ENCODE data around the gene CLCN4. TPM values are rescaled to one million over a fixed set of nuclear protein-coding genes. Genes with fewer than 3 reads are reported as not detected.
A peak's percentile ranks its signal among the peaks of the same experiment; 100 is the strongest.

CLCN4 gene
- total RNA-seq, 1 donor, result 14.1 TPM

- no peak overlapping the region for H3K4me2 ChIP-seq (ENCODE audit: insufficient read depth, low read length)
- H3K79me2 ChIP-seq (ENCODE audit: insufficient read depth, low read length), result peaks cover 5% of the 10 kb centered on the region
- DNase-seq (ENCODE audit: insufficient read length, low spot score, missing footprints), result peak; percentile 73
- no peaks in the 10 kb centered on the region for H3K27me3 ChIP-seq (ENCODE audit: insufficient read depth, low read length)
- no peaks in the 10 kb centered on the region for H3K4me1 ChIP-seq (ENCODE audit: insufficient read depth, low read length)
- peaks cover 18% of the 10 kb centered on the region for H3K36me3 ChIP-seq (ENCODE audit: insufficient read depth, low read length)
- no peak overlapping the region for H3K27ac ChIP-seq (ENCODE audit: low read depth, low read length)
- H3K4me3 ChIP-seq (ENCODE audit: insufficient read depth, low read length), result no peak overlapping the region
- no peak overlapping the region for H2AFZ ChIP-seq (ENCODE audit: low read length)
- H4K20me1 ChIP-seq (ENCODE audit: insufficient read depth, low read length), result no peaks in the 10 kb centered on the region
- TF ChIP-seq CTCF (IDR thresholded peaks at IDR 0.05; ENCODE audit: extremely low read depth, low read depth, low read length), result no peak
- no peaks in the 10 kb centered on the region for H3K9me3 ChIP-seq (ENCODE audit: low read depth, low read length)
These were observed 32.1 kb upstream of the CLCN4 start for GRCh38 chrX:10124506-10125247.

- Histone ChIP-seq H3K79me2 (ENCODE audit: insufficient read depth, low read length) (peaks cover 5% of the 10 kb centered on the region), H3K4me2 (ENCODE audit: insufficient read depth, low read length) (no peak overlapping the region), H3K27ac (ENCODE audit: low read depth, low read length) (no peak overlapping the region), H3K4me1 (ENCODE audit: insufficient read depth, low read length) (no peaks in the 10 kb centered on the region), H3K4me3 (ENCODE audit: insufficient read depth, low read length) (no peak overlapping the region), H4K20me1 (ENCODE audit: insufficient read depth, low read length) (no peaks in the 10 kb centered on the region), H3K27me3 (ENCODE audit: insufficient read depth, low read length) (no peaks in the 10 kb centered on the region), H3K9me3 (ENCODE audit: low read depth, low read length) (no peaks in the 10 kb centered on the region), H2AFZ (ENCODE audit: low read length) (no peak overlapping the region), H3K36me3 (ENCODE audit: insufficient read depth, low read length) (peaks cover 20% of the 10 kb centered on the region)
- TF ChIP-seq CTCF (IDR thresholded peaks at IDR 0.05; ENCODE audit: extremely low read depth, low read depth, low read length), result no peak
- DNase-seq (ENCODE audit: insufficient read length, low spot score, missing footprints), result peak; percentile 75
These were observed 31.5 kb upstream of the CLCN4 start for GRCh38 chrX:10125248-10125615.

GRCh38 chrX:10126044-10126443 is 30.7 kb upstream of the CLCN4 start:
- Histone ChIP-seq H4K20me1 (ENCODE audit: insufficient read depth, low read length) (no peaks in the 10 kb centered on the region), H3K36me3 (ENCODE audit: insufficient read depth, low read length) (peaks cover 22% of the 10 kb centered on the region), H3K79me2 (ENCODE audit: insufficient read depth, low read length) (peaks cover 4% of the 10 kb centered on the region), H3K4me3 (ENCODE audit: insufficient read depth, low read length) (no peak overlapping the region), H2AFZ (ENCODE audit: low read length) (no peak overlapping the region), H3K4me1 (ENCODE audit: insufficient read depth, low read length) (no peaks in the 10 kb centered on the region), H3K27me3 (ENCODE audit: insufficient read depth, low read length) (no peaks in the 10 kb centered on the region), H3K4me2 (ENCODE audit: insufficient read depth, low read length) (no peak overlapping the region), H3K9me3 (ENCODE audit: low read depth, low read length) (no peaks in the 10 kb centered on the region), H3K27ac (ENCODE audit: low read depth, low read length) (no peak overlapping the region)
- DNase-seq (ENCODE audit: insufficient read length, low spot score, missing footprints), result no peak
- TF ChIP-seq CTCF (IDR thresholded peaks at IDR 0.05; ENCODE audit: extremely low read depth, low read depth, low read length), result no peak

- Histone ChIP-seq H4K20me1 (ENCODE audit: insufficient read depth, low read length) (no peaks in the 10 kb centered on the region), H3K4me1 (ENCODE audit: insufficient read depth, low read length) (no peaks in the 10 kb centered on the region), H3K79me2 (ENCODE audit: insufficient read depth, low read length) (no peaks in the 10 kb centered on the region), H3K4me2 (ENCODE audit: insufficient read depth, low read length) (no peak overlapping the region), H3K9me3 (ENCODE audit: low read depth, low read length) (no peaks in the 10 kb centered on the region), H3K27me3 (ENCODE audit: insufficient read depth, low read length) (no peaks in the 10 kb centered on the region), H2AFZ (ENCODE audit: low read length) (no peak overlapping the region), H3K27ac (ENCODE audit: low read depth, low read length) (no peak overlapping the region), H3K4me3 (ENCODE audit: insufficient read depth, low read length) (no peak overlapping the region), H3K36me3 (ENCODE audit: insufficient read depth, low read length) (peaks cover 26% of the 10 kb centered on the region)
- TF ChIP-seq CTCF (IDR thresholded peaks at IDR 0.05; ENCODE audit: extremely low read depth, low read depth, low read length), result no peak
- DNase-seq (ENCODE audit: insufficient read length, low spot score, missing footprints), result no peak
These were observed 29.9 kb upstream of the CLCN4 start for GRCh38 chrX:10126834-10127233.
